Measurements from ENCODE around the gene CDT1. TPM values are rescaled to one million over a fixed set of nuclear protein-coding genes. Genes with fewer than 3 reads are reported as not detected.

CDT1 gene
- total RNA-seq, 1 experiment from 2014 or later = 43.0 TPM

DNA sequence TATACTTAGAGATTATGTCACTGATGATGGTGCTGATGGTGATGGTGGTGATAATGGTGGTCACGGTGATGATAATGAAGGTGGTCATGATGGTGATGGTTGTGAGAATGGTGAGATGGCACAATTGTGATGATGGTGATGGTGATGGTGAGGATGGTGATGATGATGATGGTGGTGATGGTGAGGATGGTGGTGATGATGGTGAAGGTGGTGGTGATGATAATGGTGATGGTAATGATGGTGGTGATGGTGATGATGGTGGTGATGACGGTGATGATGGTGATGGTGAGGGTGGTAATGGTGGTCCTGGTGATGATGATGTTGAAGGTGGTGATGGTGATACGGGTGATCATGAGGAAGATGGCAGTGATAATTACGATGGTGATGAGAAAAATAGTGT is 5.5 kb upstream of the CDT1 start:
- CTCF ChIA-PET = no interaction called here
- Histone ChIP-seq H3K4me2 (ENCODE audit: low read length) (no peak overlapping the region), H3K4me1 (ENCODE audit: insufficient read depth, low read length) (no peaks in the 10 kb centered on the region), H3K79me2 (ENCODE audit: low read length) (0 out of 2 replicates have a peak, but pooled peaks cover under 1% of the 10 kb centered on the region), H3K4me3 (ENCODE audit: low read length) (no peak overlapping the region), H2AFZ (ENCODE audit: low read length) (no peak overlapping the region), H4K20me1 (ENCODE audit: low read length) (no peaks in the 10 kb centered on the region), H3K27me3 (ENCODE audit: low read length) (no peaks in the 10 kb centered on the region), H3K9me2 (replicated peaks; ENCODE audit: low read length) (no peaks in the 10 kb centered on the region), H3K36me3 (ENCODE audit: low read depth, low read length) (no peaks in the 10 kb centered on the region), H3F3A (ENCODE audit: low read length, unreplicated experiment) (no peaks in the 10 kb centered on the region), H3K9ac (ENCODE audit: low read length) (no peak overlapping the region), H3K27ac (ENCODE audit: low read length) (no peak overlapping the region), H3K9me3 (ENCODE audit: low read length) (no peaks in the 10 kb centered on the region)
- no TSS peak for BruUV-seq (replicated peaks)
- intact Hi-C loops (cut with micrococcal nuclease) = no loop called here
- POLR2A ChIA-PET (ENCODE audit: unreplicated experiment) = no interaction called here
- no peak for DNase-seq
- ATAC-seq = no peak
- TF ChIP-seq EZH2phosphoT487 (IDR thresholded peaks at IDR 0.05; ENCODE audit: borderline replicate concordance, low read length) (no peak), EZH2 (IDR thresholded peaks at IDR 0.05; ENCODE audit: low read length, unreplicated experiment) (no peak)
- TF ChIP-seq, protein P1, sequence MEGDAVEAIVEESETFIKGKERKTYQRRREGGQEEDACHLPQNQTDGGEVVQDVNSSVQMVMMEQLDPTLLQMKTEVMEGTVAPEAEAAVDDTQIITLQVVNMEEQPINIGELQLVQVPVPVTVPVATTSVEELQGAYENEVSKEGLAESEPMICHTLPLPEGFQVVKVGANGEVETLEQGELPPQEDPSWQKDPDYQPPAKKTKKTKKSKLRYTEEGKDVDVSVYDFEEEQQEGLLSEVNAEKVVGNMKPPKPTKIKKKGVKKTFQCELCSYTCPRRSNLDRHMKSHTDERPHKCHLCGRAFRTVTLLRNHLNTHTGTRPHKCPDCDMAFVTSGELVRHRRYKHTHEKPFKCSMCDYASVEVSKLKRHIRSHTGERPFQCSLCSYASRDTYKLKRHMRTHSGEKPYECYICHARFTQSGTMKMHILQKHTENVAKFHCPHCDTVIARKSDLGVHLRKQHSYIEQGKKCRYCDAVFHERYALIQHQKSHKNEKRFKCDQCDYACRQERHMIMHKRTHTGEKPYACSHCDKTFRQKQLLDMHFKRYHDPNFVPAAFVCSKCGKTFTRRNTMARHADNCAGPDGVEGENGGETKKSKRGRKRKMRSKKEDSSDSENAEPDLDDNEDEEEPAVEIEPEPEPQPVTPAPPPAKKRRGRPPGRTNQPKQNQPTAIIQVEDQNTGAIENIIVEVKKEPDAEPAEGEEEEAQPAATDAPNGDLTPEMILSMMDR (conservative IDR thresholded peaks at IDR 0.05; ENCODE audit: low read depth, low read length) = no peak

DNA sequence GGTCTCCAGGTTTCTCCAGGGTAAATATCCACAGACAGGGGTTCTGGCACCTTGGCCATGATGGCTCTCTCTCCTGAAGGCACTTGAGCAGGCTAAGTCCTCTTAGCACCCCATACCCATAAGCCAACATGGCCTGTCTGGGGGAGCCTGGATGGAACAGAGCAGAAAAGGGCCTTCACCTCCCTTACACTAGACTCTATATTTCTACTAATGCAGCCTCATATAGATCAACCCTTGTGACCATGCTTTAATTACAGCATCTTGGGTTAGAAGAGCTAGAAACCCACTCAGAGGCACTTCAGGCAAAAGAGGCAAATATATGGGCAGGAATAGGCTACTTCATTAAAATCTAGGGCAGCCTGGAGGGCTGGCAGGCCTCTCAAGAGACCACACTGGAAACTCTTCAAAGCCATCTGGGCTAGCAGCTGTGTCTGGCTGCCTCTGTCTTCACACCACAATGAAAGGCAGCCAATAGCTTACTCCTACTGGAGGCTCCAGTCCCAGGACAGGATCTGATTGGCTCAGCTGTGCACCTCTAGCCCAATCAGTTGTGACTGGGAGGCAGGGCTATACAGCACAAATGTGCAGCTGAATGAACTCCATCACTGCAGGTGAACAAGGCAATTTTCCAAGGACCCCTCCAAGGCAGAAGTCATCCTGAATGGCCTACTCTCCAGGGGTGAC is 4.7 kb upstream of the CDT1 start:
- no peaks in the 10 kb centered on the region for H3K9me2 ChIP-seq (replicated peaks; ENCODE audit: low read length)
- H3K4me1 ChIP-seq (ENCODE audit: insufficient read depth, low read length) = no peaks in the 10 kb centered on the region
- no peaks in the 10 kb centered on the region for H4K20me1 ChIP-seq (ENCODE audit: low read length)
- CTCF ChIA-PET = no interaction called here
- H2AFZ ChIP-seq (ENCODE audit: low read length) = no peak overlapping the region
- ATAC-seq = no peak
- H3K36me3 ChIP-seq (ENCODE audit: low read depth, low read length) = no peaks in the 10 kb centered on the region
- TF ChIP-seq, protein P1 (conservative IDR thresholded peaks at IDR 0.05; ENCODE audit: low read depth, low read length) = no peak
- no peaks in the 10 kb centered on the region for H3K9me3 ChIP-seq (ENCODE audit: low read length)
- H3K27ac ChIP-seq (ENCODE audit: low read length) = no peak overlapping the region
- peaks cover 4% of the 10 kb centered on the region; the same call in 1 of the 2 replicates for H3K79me2 ChIP-seq (ENCODE audit: low read length)
- DNase-seq = no peak
- no TSS peak for BruUV-seq (replicated peaks)
- no peaks in the 10 kb centered on the region for H3F3A ChIP-seq (ENCODE audit: low read length, unreplicated experiment)
- no peak overlapping the region for H3K4me3 ChIP-seq (ENCODE audit: low read length)
- POLR2A ChIA-PET (ENCODE audit: unreplicated experiment) = interaction anchor here (0.7 kb wide), 1 partner anchor 128 kb away, joined by 4 read pairs; no protein-coding TSS in a partner anchor
- H3K27me3 ChIP-seq (ENCODE audit: low read length) = no peaks in the 10 kb centered on the region
- H3K9ac ChIP-seq (ENCODE audit: low read length) = no peak overlapping the region
- intact Hi-C loops (cut with micrococcal nuclease) = no loop called here
- no peak overlapping the region for H3K4me2 ChIP-seq (ENCODE audit: low read length)

DNA sequence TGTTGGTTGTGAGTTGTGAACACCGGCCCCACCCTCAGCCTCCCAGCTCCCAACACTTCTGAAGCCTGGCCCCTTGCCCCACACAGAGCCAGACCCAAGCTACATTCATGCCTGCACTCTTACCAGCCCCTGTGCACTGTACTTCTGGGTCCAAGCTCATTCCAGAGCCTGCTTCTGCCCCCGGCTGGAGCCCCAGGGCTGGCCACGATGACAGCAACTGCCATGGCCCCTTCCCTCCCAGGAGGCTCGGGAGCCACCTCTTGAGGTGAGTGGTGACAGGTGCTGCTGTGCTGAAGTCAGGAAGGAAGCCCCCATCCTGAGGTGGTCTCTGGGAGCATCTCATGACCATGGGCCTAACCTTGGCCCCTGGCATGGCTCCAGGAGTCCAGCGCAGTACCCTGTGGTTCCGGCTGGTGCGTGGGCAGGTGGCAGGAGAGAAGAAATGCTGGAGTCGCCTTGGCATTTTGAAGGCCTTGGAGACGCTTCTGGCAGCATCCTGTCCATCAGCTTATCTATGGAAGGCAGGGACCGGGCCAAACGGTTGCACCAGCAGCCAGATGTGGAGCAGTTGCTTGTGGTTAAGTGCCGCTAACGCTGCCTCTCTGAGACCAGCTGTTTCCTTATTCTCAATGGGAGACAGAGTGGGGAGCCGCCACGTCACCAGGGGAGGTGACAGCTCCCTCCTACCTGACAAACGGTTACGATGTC is 3.9 kb upstream of the CDT1 start:
- POLR2A ChIA-PET (ENCODE audit: unreplicated experiment) = interaction anchor here (0.7 kb wide), 1 partner anchor 129 kb away, joined by 4 read pairs; no protein-coding TSS in a partner anchor
- CTCF ChIA-PET = no interaction called here

More for the DNA sequence above, 3.9 kb upstream of the CDT1 start:
- ATAC-seq (no peak), DNase-seq (no peak)
- Histone ChIP-seq H3K4me2 (ENCODE audit: low read length) (no peak overlapping the region), H4K20me1 (ENCODE audit: low read length) (peaks cover 2% of the 10 kb centered on the region; the same call in 1 of the 2 replicates), H3K4me1 (ENCODE audit: insufficient read depth, low read length) (peaks cover under 1% of the 10 kb centered on the region; the same call in 1 of the 2 replicates), H2AFZ (ENCODE audit: low read length) (no peak overlapping the region), H3K27me3 (ENCODE audit: low read length) (no peaks in the 10 kb centered on the region), H3K79me2 (ENCODE audit: low read length) (peaks cover 12% of the 10 kb centered on the region), H3F3A (ENCODE audit: low read length, unreplicated experiment) (no peaks in the 10 kb centered on the region), H3K27ac (ENCODE audit: low read length) (no peak overlapping the region), H3K4me3 (ENCODE audit: low read length) (no peak overlapping the region), H3K9me3 (ENCODE audit: low read length) (no peaks in the 10 kb centered on the region), H3K36me3 (ENCODE audit: low read depth, low read length) (no peaks in the 10 kb centered on the region), H3K9ac (ENCODE audit: low read length) (no peak overlapping the region), H3K9me2 (replicated peaks; ENCODE audit: low read length) (no peaks in the 10 kb centered on the region)
- TF ChIP-seq EZH2 (IDR thresholded peaks at IDR 0.05; ENCODE audit: low read length, unreplicated experiment) (no peak), EZH2phosphoT487 (IDR thresholded peaks at IDR 0.05; ENCODE audit: borderline replicate concordance, low read length) (no peak)
- TF ChIP-seq, protein P1 (conservative IDR thresholded peaks at IDR 0.05; ENCODE audit: low read depth, low read length) = no peak
- intact Hi-C loops (cut with micrococcal nuclease) = no loop called here
- BruUV-seq (replicated peaks) = no TSS peak

Measured in PC-3 (cell line).